SK-N-SH (cell line): ENCODE results near the gene CHAC2. TPM values are rescaled to one million over a fixed set of nuclear protein-coding genes. Genes with fewer than 3 reads are reported as not detected.

Experiments
- CTCF ChIA-PET: fragments of 300-600, 350-600 bp; formaldehyde crosslinking; extraction: SDS; loops from one replicate; lab custom pipeline; 2021; lab: Yijun Ruan, JAX
- POLR2A ChIA-PET: fragments of 350-600 bp; sonication (Branson Sonifier 250); formaldehyde crosslinking; extraction: SDS; loops from one replicate; lab custom pipeline; 2020; ENCODE audit warnings: antibody characterized with exemption, inconsistent platforms; lab: Yijun Ruan, JAX
- DNase-seq: peaks from one replicate; pipeline ENCODE4 v3.0.0; 2012
- H2AFZ ChIP-seq: fragments of 200-600 bp; sonication (generic); 2 replicates; pipeline ENCODE4 v1.8.1; 2016; ENCODE audit warnings: antibody characterized with exemption, mild to moderate bottlenecking, low read depth
- H3F3A ChIP-seq: fragments of 200-600 bp; sonication (generic); replicated peaks from 2 replicates; pipeline ENCODE3; 2016; ENCODE audit warnings: antibody characterized with exemption, mild to moderate bottlenecking; ENCODE audit not compliant: insufficient read depth
- H3K27ac ChIP-seq, 2 experiments: fragments of 200-500 bp in 1 of 2; fragments of 200-600 bp in 1 of 2; sonication (Bioruptor generic) in 1 of 2; sonication (generic), shearing (Covaris generic) in 1 of 2; 2 replicates each; pipeline versions ENCODE4 v1.5.1 to v1.6.1; 2014 to 2016; ENCODE audit warnings: low read depth in 2 of 2, inconsistent platforms in 1 of 2, low read length in 1 of 2, mild to moderate bottlenecking in 1 of 2, mixed read lengths in 1 of 2
- H3K27me3 ChIP-seq: fragments of 200-600 bp; sonication (generic), shearing (Covaris generic); 2 replicates; pipeline ENCODE4 v1.6.1; 2016; ENCODE audit warnings: mixed run types; ENCODE audit not compliant: insufficient read depth
- H3K36me3 ChIP-seq, 2 experiments: fragments of 200-500 bp in 1 of 2; fragments of 200-600 bp in 1 of 2; sonication (Bioruptor generic) in 1 of 2; sonication (generic) in 1 of 2; replicated peaks in 1 of 2; 2 replicates each; pipeline versions ENCODE3 to v1.5.1; 2014 to 2016; ENCODE audit warnings: low read length in 1 of 2, mild to moderate bottlenecking in 1 of 2; ENCODE audit not compliant: insufficient read depth in 2 of 2, control insufficient read depth in 1 of 2
- H3K4me1 ChIP-seq, 2 experiments: fragments of 200-500 bp in 1 of 2; fragments of 200-600 bp in 1 of 2; sonication (Bioruptor generic) in 1 of 2; sonication (generic), shearing (Covaris generic) in 1 of 2; 2 replicates each; pipeline versions ENCODE4 v1.5.1 to v1.6.1; 2014 to 2016; ENCODE audit warnings: low read depth in 1 of 2, low read length in 1 of 2, mixed run types in 1 of 2; ENCODE audit not compliant: insufficient read depth in 2 of 2, control insufficient read depth in 1 of 2
- H3K4me2 ChIP-seq: fragments of 200-600 bp; sonication (generic), shearing (Covaris generic); 2 replicates; pipeline ENCODE4 v1.6.1; 2017; ENCODE audit warnings: mixed run types
- H3K4me3 ChIP-seq, 2 experiments: fragments of 200-500 bp in 1 of 2; fragments of 200-600 bp in 1 of 2; sonication (Bioruptor generic) in 1 of 2; sonication (generic), shearing (Covaris generic) in 1 of 2; 2 replicates each; pipeline versions ENCODE4 v1.5.1 to v1.8.1; 2014 to 2016; ENCODE audit warnings: low read depth in 2 of 2, inconsistent platforms in 1 of 2, low read length in 1 of 2, mild to moderate bottlenecking in 1 of 2, mixed read lengths in 1 of 2, moderate library complexity in 1 of 2
- H3K79me2 ChIP-seq: fragments of 200-600 bp; sonication (generic); 2 replicates; pipeline ENCODE4 v1.8.1; 2017; ENCODE audit warnings: mild to moderate bottlenecking; ENCODE audit not compliant: insufficient read depth
- H3K9ac ChIP-seq: fragments of 200-600 bp; sonication (generic); 2 replicates; pipeline ENCODE4 v1.6.1; 2017; ENCODE audit warnings: mixed run types
- H3K9me2 ChIP-seq: fragments of 200-600 bp; sonication (generic); 2 replicates; pipeline ENCODE4 v1.6.1; 2017; ENCODE audit warnings: mixed run types
- H3K9me3 ChIP-seq: fragments of 200-600 bp; sonication (generic); 2 replicates; pipeline ENCODE4 v1.6.1; 2017; ENCODE audit warnings: mixed run types, mild to moderate bottlenecking, moderate library complexity
- H4K20me1 ChIP-seq: fragments of 200-600 bp; sonication (generic); 2 replicates; pipeline ENCODE4 v1.6.1; 2017; ENCODE audit warnings: mild to moderate bottlenecking, mixed run types; ENCODE audit not compliant: insufficient read depth
- CTCF ChIP-seq: fragments of 200-600 bp; sonication (generic); IDR thresholded peaks from 2 replicates; pipeline ENCODE4 v1.6.1; 2017; ENCODE audit warnings: antibody characterized with exemption, mild to moderate bottlenecking, moderate library complexity
- EP300 ChIP-seq, 2 experiments: IDR thresholded peaks; 2 replicates each; pipeline versions ENCODE4 v1.4.0 to v1.6.1; 2012; ENCODE audit warnings: borderline replicate concordance in 1 of 2, low read depth in 1 of 2, low read length in 1 of 2
- FOSL2 ChIP-seq: IDR thresholded peaks from 2 replicates; pipeline ENCODE4 v1.4.0; 2012; ENCODE audit warnings: low read depth, mild to moderate bottlenecking, moderate library complexity, borderline replicate concordance
- GABPA ChIP-seq: IDR thresholded peaks from 2 replicates; pipeline ENCODE4 v1.4.0; 2012; ENCODE audit warnings: low read depth, mild to moderate bottlenecking
- MXI1 ChIP-seq: IDR thresholded peaks from 2 replicates; pipeline ENCODE4 v1.6.1; 2012; ENCODE audit warnings: mild to moderate bottlenecking, low read depth, low read length, improper control_type of control experiment
- NFIC ChIP-seq: IDR thresholded peaks from 2 replicates; pipeline ENCODE4 v1.4.0; 2012; ENCODE audit warnings: borderline replicate concordance
- NRF1 ChIP-seq: IDR thresholded peaks from 2 replicates; pipeline ENCODE4 v1.6.1; 2012; ENCODE audit warnings: low read depth, mild to moderate bottlenecking, low read length
- REST ChIP-seq: IDR thresholded peaks from 2 replicates; pipeline ENCODE4 v1.6.1; 2012; ENCODE audit warnings: mild to moderate bottlenecking, low read depth, low read length, moderate library complexity
- RFX5 ChIP-seq: IDR thresholded peaks from 2 replicates; pipeline ENCODE4 v1.6.1; 2012; ENCODE audit warnings: mild to moderate bottlenecking, improper control_type of control experiment, low read length
- WGBS: methylation state at CpG from one replicate; pipeline ENCODE4 v1.1.6; 2017; ENCODE audit warnings: low lambda C conversion rate; 5-methylcytosine and 5-hydroxymethylcytosine counted together
- polyA plus RNA-seq, 3 experiments: library from polyadenylated mRNA; depleted of rRNA; stranded (reverse); fragments of >200 nt; gene quantifications; 2 replicates each; pipeline ENCODE4 v1.2.3, GENCODE V29; 2012
- TF ChIP-seq, protein P1 (sequence below): IDR thresholded peaks from 2 replicates; pipeline ENCODE4 v1.4.0; 2012; ENCODE audit warnings: low read depth, borderline replicate concordance
- TF ChIP-seq, protein P2 (sequence below): fragments of 150-350 bp; IDR thresholded peaks from 2 replicates; pipeline ENCODE4 v1.6.1; 2016; ENCODE audit warnings: mild to moderate bottlenecking, low read depth, low read length

The CHAC2 gene
- polyA plus RNA-seq, 1 of the 3 experiments (the other 2 are of a cell fraction) = 2.1 TPM

DNA sequence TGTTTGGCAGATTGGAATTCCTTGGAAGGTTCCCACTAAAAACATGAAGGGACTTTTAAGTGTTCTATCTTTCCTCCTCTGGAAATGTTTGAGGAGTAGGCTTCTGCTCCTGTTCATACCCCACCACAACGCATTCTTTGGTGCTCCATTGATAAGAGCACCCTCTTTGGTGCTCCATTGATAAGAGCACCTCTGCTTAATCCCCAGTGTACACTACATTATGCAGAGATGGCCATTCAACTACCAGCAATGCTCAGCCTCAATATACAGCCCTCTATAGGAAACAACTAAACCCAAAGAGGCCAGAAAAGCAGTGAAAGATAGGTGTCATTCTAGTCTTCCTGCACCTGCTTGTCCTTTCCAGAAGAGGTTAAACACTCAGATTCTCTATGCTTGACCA, 1.8 kb upstream of the CHAC2 start:
- no peak for DNase-seq
- Histone ChIP-seq H3K79me2 (peaks cover 39% of the 10 kb centered on the region), H3F3A (peaks cover 11% of the 10 kb centered on the region), H3K9me3 (no peaks in the 10 kb centered on the region), H3K4me1 (peaks cover 4 to 5% of the 10 kb centered on the region in 2 experiments; a peak in 3 of 4 replicates), H3K36me3 (peaks cover 15 to 35% of the 10 kb centered on the region in 2 experiments), H4K20me1 (no peaks in the 10 kb centered on the region), H3K27ac (no peak overlapping the region), H3K9ac (no peak overlapping the region), H3K4me3 (no peak overlapping the region), H3K4me2 (no peak overlapping the region), H3K9me2 (no peaks in the 10 kb centered on the region), H3K27me3 (no peaks in the 10 kb centered on the region), H2AFZ (no peak overlapping the region)
- CTCF ChIA-PET = no interaction called here
- TF ChIP-seq FOSL2 (no peak), RFX5 (no peak), REST (no peak), MXI1 (no peak), CTCF (no peak), NRF1 (no peak), GABPA (no peak), NFIC (no peak), EP300 (IDR thresholded peaks at IDR 0.05; ENCODE audit: borderline replicate concordance in 1 of 2, low read depth in 1 of 2, low read length in 1 of 2) (no peak)
- TF ChIP-seq, protein P1, sequence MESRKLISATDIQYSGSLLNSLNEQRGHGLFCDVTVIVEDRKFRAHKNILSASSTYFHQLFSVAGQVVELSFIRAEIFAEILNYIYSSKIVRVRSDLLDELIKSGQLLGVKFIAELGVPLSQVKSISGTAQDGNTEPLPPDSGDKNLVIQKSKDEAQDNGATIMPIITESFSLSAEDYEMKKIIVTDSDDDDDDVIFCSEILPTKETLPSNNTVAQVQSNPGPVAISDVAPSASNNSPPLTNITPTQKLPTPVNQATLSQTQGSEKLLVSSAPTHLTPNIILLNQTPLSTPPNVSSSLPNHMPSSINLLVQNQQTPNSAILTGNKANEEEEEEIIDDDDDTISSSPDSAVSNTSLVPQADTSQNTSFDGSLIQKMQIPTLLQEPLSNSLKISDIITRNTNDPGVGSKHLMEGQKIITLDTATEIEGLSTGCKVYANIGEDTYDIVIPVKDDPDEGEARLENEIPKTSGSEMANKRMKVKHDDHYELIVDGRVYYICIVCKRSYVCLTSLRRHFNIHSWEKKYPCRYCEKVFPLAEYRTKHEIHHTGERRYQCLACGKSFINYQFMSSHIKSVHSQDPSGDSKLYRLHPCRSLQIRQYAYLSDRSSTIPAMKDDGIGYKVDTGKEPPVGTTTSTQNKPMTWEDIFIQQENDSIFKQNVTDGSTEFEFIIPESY = no peak
- TF ChIP-seq, protein P2, sequence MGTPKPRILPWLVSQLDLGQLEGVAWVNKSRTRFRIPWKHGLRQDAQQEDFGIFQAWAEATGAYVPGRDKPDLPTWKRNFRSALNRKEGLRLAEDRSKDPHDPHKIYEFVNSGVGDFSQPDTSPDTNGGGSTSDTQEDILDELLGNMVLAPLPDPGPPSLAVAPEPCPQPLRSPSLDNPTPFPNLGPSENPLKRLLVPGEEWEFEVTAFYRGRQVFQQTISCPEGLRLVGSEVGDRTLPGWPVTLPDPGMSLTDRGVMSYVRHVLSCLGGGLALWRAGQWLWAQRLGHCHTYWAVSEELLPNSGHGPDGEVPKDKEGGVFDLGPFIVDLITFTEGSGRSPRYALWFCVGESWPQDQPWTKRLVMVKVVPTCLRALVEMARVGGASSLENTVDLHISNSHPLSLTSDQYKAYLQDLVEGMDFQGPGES = no peak
- POLR2A ChIA-PET = no interaction called here
- WGBS = 93% methylated on average over 1 of the region's 1 CpG
